Sigmoid colon (tissue), 7 donors: ENCODE measurements around the gene OTOP2. TPM values are rescaled to one million over a fixed set of nuclear protein-coding genes. Genes with fewer than 3 reads are reported as not detected.
"Not testable (repeated sequence)": the region's sequence is repeated elsewhere in the genome, so short reads cannot be mapped to it uniquely, and the experiment has no call there.

ENCODE experiments used
- DNase-seq: peaks from one replicate; pipeline ENCODE4 v3.0.0-alpha.2; 2019
- H3K27ac ChIP-seq, 4 donors: fragments of 200-600 bp; sonication (generic); one replicate each; pipeline ENCODE4 v1.5.1; 2016 to 2019; ENCODE audit warnings: mild to moderate bottlenecking in 1 of 4
- H3K27me3 ChIP-seq, 3 donors: fragments of 200-600 bp; sonication (generic); one replicate each; pipeline ENCODE4 v1.5.1; 2019; ENCODE audit warnings: mild to moderate bottlenecking in 1 of 3
- H3K36me3 ChIP-seq, 4 donors: fragments of 200-600 bp; sonication (generic); one replicate each; pipeline ENCODE4 v1.5.1; 2016 to 2019
- H3K4me1 ChIP-seq, 4 donors: fragments of 200-600 bp; sonication (generic); one replicate each; pipeline ENCODE4 v1.5.1; 2017 to 2019
- H3K4me3 ChIP-seq, 4 donors: fragments of 200-600 bp; sonication (generic); one replicate each; pipeline ENCODE4 v1.5.1; 2017 to 2019; ENCODE audit warnings: mild to moderate bottlenecking in 2 of 4, moderate library complexity in 1 of 4
- H3K9me3 ChIP-seq, 4 donors: fragments of 200-600 bp in 3 of 4; sonication (generic) in 3 of 4; one replicate each; pipeline versions ENCODE4 v1.5.1 to v1.6.1; 2013 to 2019
- EP300 ChIP-seq, 4 donors: sonication (generic); formaldehyde crosslinking; IDR thresholded peaks; one replicate each; pipeline ENCODE4 v1.6.1; 2017; ENCODE audit warnings: antibody characterized with exemption in 4 of 4
- POLR2A ChIP-seq, 2 donors: fragments of 450-650 bp; IDR thresholded peaks; one replicate each; pipeline ENCODE4 v1.6.1; 2016; ENCODE audit warnings: antibody characterized with exemption in 2 of 2, mild to moderate bottlenecking in 2 of 2, moderate library complexity in 2 of 2
- POLR2AphosphoS5 ChIP-seq, 4 donors: sonication (generic); formaldehyde crosslinking; IDR thresholded peaks; one replicate each; pipeline ENCODE4 v1.6.1; 2017; ENCODE audit warnings: antibody characterized with exemption in 4 of 4
- WGBS, 2 donors: extraction: QIAGEN DNeasy Blood & Tissue Kit; methylation state at CpG; one replicate each; pipeline ENCODE4 v1.1.7; 2013; 5-methylcytosine and 5-hydroxymethylcytosine counted together
- intact Hi-C: fragments of 100-400 bp; cut with DNase I; formaldehyde crosslinking; loops from one replicate; pipeline ENCODE4 v1.15.1; 2023
- polyA plus RNA-seq, 3 donors: library from polyadenylated mRNA; stranded (reverse); fragments of 200-250 nt; gene quantifications; one replicate each; pipeline ENCODE4 v1.2.3, GENCODE V29; 2013
- total RNA-seq, 4 donors: library from RNA; depleted of rRNA; stranded (reverse); fragments of >200 nt; gene quantifications; one replicate each; pipeline ENCODE4 v1.1.0, GENCODE V29; 2016
- TF ChIP-seq, protein P1 (sequence below), 4 experiments: fragments of 450-650 bp in 3 of 4; fragments of 200-600 bp in 1 of 4; IDR thresholded peaks; one replicate each; pipeline ENCODE4 v1.5.1; 2016 to 2019; ENCODE audit warnings: antibody characterized with exemption in 4 of 4, mild to moderate bottlenecking in 3 of 4, moderate library complexity in 2 of 4
- donor health status: healthy with polysubstance abuse.
- donor health status: Bipolar disorder and iron deficiency.
- donor health status: healthy.

The OTOP2 gene
- total and polyA plus RNA-seq, 7 donors: 0.36 to 21.0 (median 4.8) TPM; not detected in 2

DNA sequence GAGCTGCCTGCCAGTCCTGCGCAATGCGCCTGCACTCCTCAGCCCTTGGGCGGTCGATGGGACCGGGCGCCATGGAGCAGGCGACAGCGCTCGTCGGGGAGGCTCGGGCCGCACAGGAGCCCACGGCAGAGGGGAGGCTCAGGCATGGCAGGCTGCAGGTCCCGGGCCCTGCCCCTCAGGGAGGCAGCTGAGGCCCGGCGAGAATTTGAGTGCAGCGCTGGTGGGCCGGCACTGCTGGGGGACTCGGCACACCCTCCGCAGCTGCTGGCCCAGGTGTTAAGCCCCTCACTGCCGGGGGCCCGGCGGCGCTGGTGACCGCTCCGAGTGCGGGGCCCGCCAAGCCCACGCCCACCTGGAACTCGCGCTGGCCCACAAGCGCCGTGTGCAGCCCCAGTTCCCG lies 17.1 kb upstream of the OTOP2 start:
- DNase-seq: no peak
- Histone ChIP-seq H3K4me3 (no peak overlapping the region), H3K36me3 (no peaks in the 10 kb centered on the region), H3K27ac (no peak overlapping the region), H3K27me3 (peaks cover 0 to 17% (median 5%) of the 10 kb centered on the region in 3 donors), H3K4me1 (no peaks in the 10 kb centered on the region), H3K9me3 (no peaks in the 10 kb centered on the region)
- WGBS, 2 donors: 95 to 97% methylated on average over 34 of the region's 34 CpGs
- intact Hi-C loops: no loop called here
- no peak for TF ChIP-seq EP300 (IDR thresholded peaks at IDR 0.05)
- no peak for TF ChIP-seq POLR2A (IDR thresholded peaks at IDR 0.05)
- no peak for TF ChIP-seq POLR2AphosphoS5 (IDR thresholded peaks at IDR 0.05)
- TF ChIP-seq, protein P1, sequence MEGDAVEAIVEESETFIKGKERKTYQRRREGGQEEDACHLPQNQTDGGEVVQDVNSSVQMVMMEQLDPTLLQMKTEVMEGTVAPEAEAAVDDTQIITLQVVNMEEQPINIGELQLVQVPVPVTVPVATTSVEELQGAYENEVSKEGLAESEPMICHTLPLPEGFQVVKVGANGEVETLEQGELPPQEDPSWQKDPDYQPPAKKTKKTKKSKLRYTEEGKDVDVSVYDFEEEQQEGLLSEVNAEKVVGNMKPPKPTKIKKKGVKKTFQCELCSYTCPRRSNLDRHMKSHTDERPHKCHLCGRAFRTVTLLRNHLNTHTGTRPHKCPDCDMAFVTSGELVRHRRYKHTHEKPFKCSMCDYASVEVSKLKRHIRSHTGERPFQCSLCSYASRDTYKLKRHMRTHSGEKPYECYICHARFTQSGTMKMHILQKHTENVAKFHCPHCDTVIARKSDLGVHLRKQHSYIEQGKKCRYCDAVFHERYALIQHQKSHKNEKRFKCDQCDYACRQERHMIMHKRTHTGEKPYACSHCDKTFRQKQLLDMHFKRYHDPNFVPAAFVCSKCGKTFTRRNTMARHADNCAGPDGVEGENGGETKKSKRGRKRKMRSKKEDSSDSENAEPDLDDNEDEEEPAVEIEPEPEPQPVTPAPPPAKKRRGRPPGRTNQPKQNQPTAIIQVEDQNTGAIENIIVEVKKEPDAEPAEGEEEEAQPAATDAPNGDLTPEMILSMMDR (IDR thresholded peaks at IDR 0.05): no peak

DNA sequence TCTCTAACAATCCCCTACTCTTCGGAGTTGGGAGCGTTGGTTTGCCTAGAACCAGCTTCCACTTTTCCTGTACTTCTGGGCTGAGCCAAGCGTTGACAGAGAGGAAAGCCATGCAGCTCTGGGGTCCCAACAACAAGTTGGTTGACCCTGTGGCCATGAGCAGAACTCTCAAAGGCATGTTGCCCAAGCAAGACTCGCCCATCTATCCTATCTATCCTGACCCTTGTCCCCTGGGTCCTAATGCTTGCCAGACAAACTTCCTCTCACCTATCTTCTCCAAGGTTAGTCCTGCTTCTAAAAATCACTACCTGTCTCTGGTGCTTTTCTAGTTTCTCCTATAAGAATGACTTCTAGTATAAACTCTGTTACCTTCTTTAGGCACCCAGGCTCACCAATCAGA lies 15.0 kb upstream of the OTOP2 start:
- H3K27me3 ChIP-seq, DNase-seq, H3K4me1 ChIP-seq, H3K4me3 ChIP-seq, intact Hi-C loops, H3K27ac ChIP-seq, H3K36me3 ChIP-seq, H3K9me3 ChIP-seq: not testable (repeated sequence)
- WGBS, 2 donors: 72% methylated on average over 4 of the region's 4 CpGs

DNA sequence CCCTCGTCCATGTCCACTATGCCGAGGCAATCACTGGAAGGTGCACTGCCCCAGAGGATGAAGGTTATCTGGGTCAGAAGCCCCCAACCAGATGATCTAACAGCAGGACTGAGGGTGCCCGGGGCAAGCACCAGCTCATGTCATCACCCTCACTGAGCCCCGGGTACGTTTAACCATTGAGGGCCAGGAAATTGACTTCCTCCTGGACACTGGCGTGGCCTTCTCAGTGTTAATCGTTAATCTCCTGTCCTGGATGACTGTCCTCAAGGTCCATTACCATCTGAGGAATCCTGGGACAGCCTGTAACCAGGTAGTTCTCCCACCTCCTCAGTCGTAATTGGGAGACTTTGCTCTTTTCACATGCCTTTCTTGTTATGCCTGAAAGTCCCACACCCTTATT lies 12.7 kb upstream of the OTOP2 start:
- H3K4me1 ChIP-seq, intact Hi-C loops, H3K27ac ChIP-seq, H3K4me3 ChIP-seq, H3K27me3 ChIP-seq, H3K9me3 ChIP-seq, DNase-seq, H3K36me3 ChIP-seq: not testable (repeated sequence)
- 45 to 73% methylated on average over 8 of the region's 8 CpGs for WGBS, 2 donors

DNA sequence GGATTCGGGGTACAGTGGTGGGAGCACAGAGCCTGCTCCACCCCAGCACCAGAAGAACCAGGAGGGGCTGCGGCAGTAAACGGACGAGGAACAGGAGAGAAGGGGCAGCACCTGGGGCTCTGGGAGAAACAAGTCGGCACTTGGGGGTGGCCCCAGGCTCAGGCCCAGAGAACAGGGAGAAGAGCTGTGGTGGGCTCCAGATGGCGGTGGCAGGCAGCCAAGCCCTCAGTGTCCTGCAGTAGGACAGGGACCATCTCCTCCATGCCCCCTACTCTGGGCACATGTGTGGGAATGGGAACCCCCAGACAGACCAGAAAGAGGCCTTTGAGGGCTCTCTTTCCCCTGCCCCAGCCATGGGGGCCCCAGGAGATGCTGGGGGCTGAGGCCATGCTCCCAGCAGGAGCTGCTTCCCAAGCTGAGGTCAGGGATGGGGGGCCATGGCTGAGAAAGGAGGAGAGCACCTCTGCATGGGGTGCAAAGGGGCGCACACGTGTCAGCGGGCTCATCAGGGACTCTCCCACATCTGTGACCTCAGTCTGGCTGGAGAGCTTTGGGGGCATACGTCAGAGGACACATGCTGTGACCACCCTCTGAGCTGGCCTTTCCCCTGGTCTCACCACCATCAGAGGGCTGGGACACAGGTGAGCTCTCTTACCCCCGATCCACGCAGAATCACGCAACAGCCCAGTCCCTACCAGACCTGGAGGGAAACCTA lies 7.8 kb upstream of the OTOP2 start:
- no peaks in the 10 kb centered on the region for H3K9me3 ChIP-seq
- 89 to 90% methylated on average over 13 of the region's 13 CpGs for WGBS, 2 donors
- no peak for DNase-seq
- H3K4me3 ChIP-seq: no peak overlapping the region
- no peaks in the 10 kb centered on the region for H3K4me1 ChIP-seq
- intact Hi-C loops: no loop called here
- H3K36me3 ChIP-seq: no peaks in the 10 kb centered on the region
- TF ChIP-seq POLR2AphosphoS5 (IDR thresholded peaks at IDR 0.05) (no peak), POLR2A (IDR thresholded peaks at IDR 0.05) (no peak), EP300 (IDR thresholded peaks at IDR 0.05) (no peak)
- TF ChIP-seq, protein P1 (IDR thresholded peaks at IDR 0.05): no peak
- H3K27me3 ChIP-seq: peaks cover under 1 to 34% (median 28%) of the 10 kb centered on the region in 3 donors
- H3K27ac ChIP-seq: no peak overlapping the region

DNA sequence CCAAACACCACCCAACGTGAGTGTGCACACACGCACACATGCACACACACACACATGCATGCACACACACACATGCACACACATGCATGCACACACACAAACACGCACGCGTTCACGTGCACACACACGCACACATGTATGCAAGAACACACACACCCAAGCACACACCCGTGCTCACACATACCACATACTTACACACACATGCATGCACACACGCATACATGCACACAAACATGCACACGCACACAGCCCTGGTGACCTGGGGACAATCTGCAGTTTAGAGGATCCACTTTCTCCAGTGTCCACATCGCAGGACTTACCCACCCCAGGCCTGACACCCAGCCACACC lies 7.2 kb upstream of the OTOP2 start:
- H3K27me3 ChIP-seq: peaks cover 4 to 39% (median 33%) of the 10 kb centered on the region in 3 donors
- TF ChIP-seq, protein P1 (IDR thresholded peaks at IDR 0.05): no peak
- TF ChIP-seq EP300 (IDR thresholded peaks at IDR 0.05) (no peak), POLR2AphosphoS5 (IDR thresholded peaks at IDR 0.05) (no peak), POLR2A (IDR thresholded peaks at IDR 0.05) (no peak)
- intact Hi-C loops: no loop called here

DNA sequence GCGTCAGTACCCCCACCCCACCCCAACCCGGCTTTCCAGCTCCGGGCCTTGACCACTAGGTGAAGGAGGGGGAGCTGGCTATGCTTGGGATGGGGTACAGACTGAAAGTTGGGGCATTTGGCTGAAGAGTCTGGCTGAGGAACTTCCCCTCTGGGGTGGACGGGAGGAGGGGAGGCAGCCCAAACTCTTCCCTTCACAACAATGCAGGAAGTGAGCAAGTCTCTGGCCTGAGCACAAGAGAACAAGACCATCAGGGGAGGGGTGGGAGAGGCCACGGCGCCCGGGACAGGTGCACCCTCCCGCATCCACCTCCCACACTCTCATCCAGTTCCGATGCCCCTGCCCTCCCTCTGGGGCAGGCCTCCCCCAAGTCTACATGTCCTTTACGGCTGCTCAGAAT lies 6.6 kb upstream of the OTOP2 start:
- no peak for TF ChIP-seq POLR2A (IDR thresholded peaks at IDR 0.05)
- TF ChIP-seq, protein P1 (IDR thresholded peaks at IDR 0.05): no peak
- TF ChIP-seq POLR2AphosphoS5 (IDR thresholded peaks at IDR 0.05): no peak
- TF ChIP-seq EP300 (IDR thresholded peaks at IDR 0.05): no peak
- H3K27me3 ChIP-seq: peaks cover 9 to 45% (median 39%) of the 10 kb centered on the region in 3 donors
- no peak for DNase-seq

More for the DNA sequence above, 7.2 kb upstream of the OTOP2 start:
- no peak for DNase-seq
- Histone ChIP-seq H3K36me3 (no peaks in the 10 kb centered on the region), H3K4me1 (no peaks in the 10 kb centered on the region), H3K9me3 (no peaks in the 10 kb centered on the region), H3K27ac (no peak overlapping the region), H3K4me3 (no peak overlapping the region)
- 83 to 88% methylated on average over 11 of the region's 11 CpGs for WGBS, 2 donors

More for the DNA sequence above, 6.6 kb upstream of the OTOP2 start:
- WGBS, 2 donors: 48 to 55% methylated on average over 10 of the region's 10 CpGs
- intact Hi-C loops: no loop called here
- H3K9me3 ChIP-seq: no peaks in the 10 kb centered on the region
- H3K36me3 ChIP-seq: no peaks in the 10 kb centered on the region
- peaks cover 0 to 2% (median under 1%) of the 10 kb centered on the region in 4 donors for H3K4me1 ChIP-seq
- H3K27ac ChIP-seq: no peak overlapping the region
- H3K4me3 ChIP-seq: no peak overlapping the region
